Natural killer cell (primary cell): ENCODE results near the gene YLPM1. TPM values are rescaled to one million over a fixed set of nuclear protein-coding genes. Genes with fewer than 3 reads are reported as not detected.
A peak's percentile ranks its signal among the peaks of the same experiment; 100 is the strongest.

ENCODE experiments used
- ATAC-seq, 3 donors: fragments of 150-1000 bp in 2 of 3; fragments of 200-7000 bp in 1 of 3; cut with Tn5 transposase; 1 replicate in 1 of 3; 2 replicates in 2 of 3; pipeline ENCODE4 v1.10.0; 2021; ENCODE audit warnings: mild to moderate bottlenecking in 2 of 3, moderate library complexity in 2 of 3
- DNase-seq, 2 donors: peaks; one replicate each; pipeline versions ENCODE4 v3.0.0 to v3.0.0-alpha.2; 2013 to 2021; ENCODE audit warnings: mixed read lengths in 1 of 2
- H3K27ac ChIP-seq: one replicate; pipeline ENCODE4 v1.5.1; 2013; ENCODE audit warnings: mild to moderate bottlenecking, low read length
- H3K27me3 ChIP-seq: one replicate; pipeline ENCODE4 v1.6.1; 2013; ENCODE audit warnings: low read length; ENCODE audit not compliant: control insufficient read depth, insufficient read depth
- H3K36me3 ChIP-seq: one replicate; pipeline ENCODE4 v1.6.1; 2013; ENCODE audit warnings: low read length; ENCODE audit not compliant: control insufficient read depth, insufficient read depth
- H3K4me1 ChIP-seq: one replicate; pipeline ENCODE4 v1.6.1; 2013; ENCODE audit warnings: low read length; ENCODE audit not compliant: control insufficient read depth, insufficient read depth
- H3K4me3 ChIP-seq: one replicate; pipeline ENCODE4 v1.5.1; 2013; ENCODE audit warnings: low read length
- H3K9me3 ChIP-seq: one replicate; pipeline ENCODE4 v1.6.1; 2013; ENCODE audit warnings: low read length; ENCODE audit not compliant: control insufficient read depth, insufficient read depth
- H3K27ac Mint-ChIP-seq, 2 donors: one replicate each; pipeline ENCODE4 v1.8.0; 2022; ENCODE audit warnings: mild to moderate bottlenecking in 2 of 2, mixed read lengths in 2 of 2, moderate library complexity in 1 of 2
- H3K27me3 Mint-ChIP-seq, 2 donors: one replicate each; pipeline ENCODE4 v1.8.0; 2022; ENCODE audit warnings: low read depth in 2 of 2, mixed read lengths in 2 of 2
- H3K36me3 Mint-ChIP-seq: one replicate; pipeline ENCODE4 v1.8.0; 2022; ENCODE audit warnings: mixed read lengths
- H3K4me1 Mint-ChIP-seq, 2 donors: one replicate each; pipeline ENCODE4 v1.8.0; 2022; ENCODE audit warnings: mixed read lengths in 2 of 2
- H3K4me3 Mint-ChIP-seq: one replicate; pipeline ENCODE4 v1.8.0; 2022; ENCODE audit warnings: mild to moderate bottlenecking, moderate library complexity, mixed read lengths
- H3K9me3 Mint-ChIP-seq, 2 donors: one replicate each; pipeline ENCODE4 v1.8.0; 2022; ENCODE audit warnings: mixed read lengths in 2 of 2
- CTCF ChIP-seq: fragments of 200-600 bp; IDR thresholded peaks from one replicate; pipeline ENCODE4 v1.8.0; 2022; ENCODE audit warnings: antibody characterized with exemption
- WGBS: methylation state at CpG from one replicate; pipeline ENCODE4 v1.1.7; 2013; ENCODE audit warnings: missing lambda C conversion rate; ENCODE audit not compliant: insufficient coverage; 5-methylcytosine and 5-hydroxymethylcytosine counted together
- intact Hi-C: fragments of 100-400 bp; cut with micrococcal nuclease; formaldehyde crosslinking; loops from one replicate; pipeline ENCODE4 v1.14.2; 2022
- total RNA-seq, 4 donors: library from RNA; stranded (reverse); fragments of 120-200 nt in 1 of 4; gene quantifications; one replicate each; pipeline versions ENCODE4 v1.2.3 to v1.2.4, GENCODE V29; 2013 to 2022

Gene YLPM1
- total RNA-seq, 3 donors from 2014 or later (not counting 1 experiment from before 2014, with no cell fraction given): 86.1 to 101 (median 93.3) TPM

GRCh38 chr14:74846168-74846567, 83.1 kb downstream of the YLPM1 start:
- Histone ChIP-seq H3K36me3 (no peaks in the 10 kb centered on the region), H3K4me1 (peaks cover 4% of the 10 kb centered on the region), H3K9me3 (no peaks in the 10 kb centered on the region), H3K4me3 (no peak overlapping the region), H3K27me3 (no peaks in the 10 kb centered on the region), H3K27ac (no peak overlapping the region)
- WGBS: 95% methylated on average over 3 of the region's 3 CpGs
- peaks cover 9 to 13% of the 10 kb centered on the region in 2 donors for H3K4me1 Mint-ChIP-seq
- TF ChIP-seq CTCF: no peak
- ATAC-seq: no peak
- H3K4me3 Mint-ChIP-seq: no peak overlapping the region
- no peaks in the 10 kb centered on the region for H3K27me3 Mint-ChIP-seq
- peak overlapping the region in 1 of 2 donors; percentile 48 for H3K27ac Mint-ChIP-seq
- H3K9me3 Mint-ChIP-seq: no peaks in the 10 kb centered on the region
- intact Hi-C loops: no loop called here
- no peak for DNase-seq
- H3K36me3 Mint-ChIP-seq: no peaks in the 10 kb centered on the region

GRCh38 chr14:74846968-74847665, 84.0 kb downstream of the YLPM1 start:
- WGBS: 100% methylated on average over 1 of the region's 1 CpG
- Histone ChIP-seq H3K4me3 (no peak overlapping the region), H3K27me3 (no peaks in the 10 kb centered on the region), H3K27ac (no peak overlapping the region), H3K9me3 (no peaks in the 10 kb centered on the region), H3K4me1 (no peaks in the 10 kb centered on the region), H3K36me3 (no peaks in the 10 kb centered on the region)
- ATAC-seq (no peak), DNase-seq (no peak)
- H3K27me3 Mint-ChIP-seq: no peaks in the 10 kb centered on the region
- H3K4me1 Mint-ChIP-seq: peaks cover 0 to 5% of the 10 kb centered on the region in 2 donors
- intact Hi-C loops: no loop called here
- no peak overlapping the region for H3K4me3 Mint-ChIP-seq
- no peaks in the 10 kb centered on the region for H3K9me3 Mint-ChIP-seq
- no peaks in the 10 kb centered on the region for H3K36me3 Mint-ChIP-seq
- no peak overlapping the region for H3K27ac Mint-ChIP-seq
- no peak for TF ChIP-seq CTCF

GRCh38 chr14:74848768-74849167, 85.7 kb downstream of the YLPM1 start:
- Mint-ChIP-seq H3K9me3 (no peaks in the 10 kb centered on the region), H3K27me3 (no peaks in the 10 kb centered on the region), H3K27ac (no peak overlapping the region), H3K4me3 (no peak overlapping the region), H3K36me3 (no peaks in the 10 kb centered on the region), H3K4me1 (peaks cover 0 to 5% of the 10 kb centered on the region in 2 donors)
- H3K4me1 ChIP-seq: no peaks in the 10 kb centered on the region
- no peak for DNase-seq
- no peaks in the 10 kb centered on the region for H3K36me3 ChIP-seq
- no peak overlapping the region for H3K4me3 ChIP-seq
- WGBS: 90% methylated on average over 2 of the region's 2 CpGs
- H3K27me3 ChIP-seq: no peaks in the 10 kb centered on the region
- H3K9me3 ChIP-seq: no peaks in the 10 kb centered on the region
- intact Hi-C loops: no loop called here
- no peak for ATAC-seq
- TF ChIP-seq CTCF: no peak
- no peak overlapping the region for H3K27ac ChIP-seq
